HG03575 (cell line): ENCODE data around the gene CLEC4C.
"Not testable (repeated sequence)": the region's sequence is repeated elsewhere in the genome, so short reads cannot be mapped to it uniquely, and the experiment has no call there.

ENCODE experiments used
- ATAC-seq: cut with Tn5 transposase; IDR thresholded peaks from one replicate; pipeline ENCODE4 v1.9.1; 2021; ENCODE audit not compliant: unreplicated experiment, insufficient number of reproducible peaks, low FRiP score; ENCODE audit errors: extremely low read depth

CLEC4C gene, protein sequence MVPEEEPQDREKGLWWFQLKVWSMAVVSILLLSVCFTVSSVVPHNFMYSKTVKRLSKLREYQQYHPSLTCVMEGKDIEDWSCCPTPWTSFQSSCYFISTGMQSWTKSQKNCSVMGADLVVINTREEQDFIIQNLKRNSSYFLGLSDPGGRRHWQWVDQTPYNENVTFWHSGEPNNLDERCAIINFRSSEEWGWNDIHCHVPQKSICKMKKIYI

DNA sequence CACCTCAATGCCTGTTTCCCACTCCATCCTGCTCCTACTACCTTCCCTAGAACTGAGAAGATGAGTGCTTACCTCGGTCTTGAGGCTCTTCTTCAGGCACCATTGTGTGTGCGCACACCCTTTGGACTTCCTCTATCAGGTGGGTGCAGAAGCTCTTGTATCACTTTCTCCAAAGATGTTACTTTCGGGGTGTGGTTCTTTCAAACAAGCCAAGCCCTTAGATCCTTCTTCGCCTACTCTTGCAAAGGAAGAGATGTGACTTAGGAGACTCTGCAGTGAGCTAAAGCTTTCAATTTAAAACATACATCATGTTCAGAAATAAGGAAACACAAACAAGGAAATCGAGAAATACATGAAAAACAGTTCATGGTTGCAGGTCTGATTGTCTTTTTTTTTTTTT, at the start of gene CLEC4C:
Gene CLEC4C, minus strand, starts transcription at position 130 of the 400 bp plus-strand sequence. Its CDS starts 27 bp downstream, at position 103.
- ATAC-seq, result no peak

DNA sequence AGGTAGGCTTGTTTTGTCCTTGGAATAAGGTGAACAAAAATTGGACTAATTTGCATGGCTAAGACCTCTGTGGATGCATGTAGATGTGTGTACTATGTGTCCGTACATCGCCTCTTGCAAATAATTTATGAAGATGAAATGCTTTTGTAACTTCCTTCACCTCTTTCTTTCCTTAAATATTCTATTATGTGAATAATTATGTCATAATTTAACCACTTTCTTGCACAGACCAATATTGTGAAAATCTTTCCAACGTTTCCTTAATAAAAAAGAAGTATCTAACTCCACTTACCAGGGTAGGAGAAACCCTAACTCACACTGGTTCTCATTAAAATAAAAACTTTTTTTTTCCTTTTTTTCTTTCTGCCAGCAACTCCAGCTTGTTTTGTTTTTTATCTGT, 46.0 kb upstream of the CLEC4C start:
- ATAC-seq, result no peak

DNA sequence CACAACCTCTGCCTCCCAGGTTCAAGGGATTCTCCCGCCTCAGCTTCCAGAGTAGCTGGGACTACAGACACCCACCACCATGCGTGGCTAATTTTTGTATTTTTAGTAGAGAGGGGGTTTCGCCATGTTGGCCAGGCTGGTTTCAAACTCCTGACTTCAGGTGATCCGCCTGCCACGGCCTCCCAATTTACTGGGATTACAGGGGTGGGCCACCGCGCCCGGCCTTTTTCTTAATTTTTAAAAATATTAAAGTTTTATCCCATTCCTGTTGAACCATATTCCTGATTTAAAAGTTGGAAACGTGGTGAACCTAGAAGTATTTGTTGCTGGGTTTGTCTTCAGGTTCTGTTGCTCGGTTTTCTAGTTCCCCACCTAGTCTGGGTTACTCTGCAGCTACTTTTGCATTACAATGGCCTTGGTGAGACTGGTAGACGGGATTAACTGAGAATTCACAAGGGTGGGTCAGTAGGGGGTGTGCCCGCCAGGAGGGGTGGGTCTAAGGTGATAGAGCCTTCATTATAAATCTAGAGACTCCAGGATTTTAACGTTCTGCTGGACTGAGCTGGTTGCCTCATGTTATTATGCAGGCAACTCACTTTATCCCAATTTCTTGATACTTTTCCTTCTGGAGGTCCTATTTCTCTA, 41.8 kb upstream of the CLEC4C start, which contains the start of gene NANOG:
Gene NANOG, plus strand, starts transcription at position 519 of the 645 bp plus-strand sequence. CDS start 213 bp downstream, outside the sequence.
- not testable (repeated sequence) for ATAC-seq

DNA sequence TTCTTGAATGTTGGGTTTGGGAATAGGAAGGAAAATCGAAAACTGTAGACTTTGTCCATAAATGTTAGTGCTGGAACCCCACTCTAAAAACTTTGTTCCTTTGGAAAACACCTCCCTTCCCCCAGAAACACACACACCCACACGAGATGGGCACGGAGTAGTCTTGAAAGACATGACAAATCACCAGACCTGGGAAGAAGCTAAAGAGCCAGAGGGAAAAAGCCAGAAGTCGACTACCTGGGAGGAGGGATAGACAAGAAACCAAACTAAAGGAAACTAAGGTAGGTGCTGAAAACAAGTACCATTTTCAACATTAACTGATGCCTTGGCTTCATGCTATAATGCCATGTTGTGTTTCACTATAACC, 41.1 kb upstream of the CLEC4C start:
- no peak for ATAC-seq

DNA sequence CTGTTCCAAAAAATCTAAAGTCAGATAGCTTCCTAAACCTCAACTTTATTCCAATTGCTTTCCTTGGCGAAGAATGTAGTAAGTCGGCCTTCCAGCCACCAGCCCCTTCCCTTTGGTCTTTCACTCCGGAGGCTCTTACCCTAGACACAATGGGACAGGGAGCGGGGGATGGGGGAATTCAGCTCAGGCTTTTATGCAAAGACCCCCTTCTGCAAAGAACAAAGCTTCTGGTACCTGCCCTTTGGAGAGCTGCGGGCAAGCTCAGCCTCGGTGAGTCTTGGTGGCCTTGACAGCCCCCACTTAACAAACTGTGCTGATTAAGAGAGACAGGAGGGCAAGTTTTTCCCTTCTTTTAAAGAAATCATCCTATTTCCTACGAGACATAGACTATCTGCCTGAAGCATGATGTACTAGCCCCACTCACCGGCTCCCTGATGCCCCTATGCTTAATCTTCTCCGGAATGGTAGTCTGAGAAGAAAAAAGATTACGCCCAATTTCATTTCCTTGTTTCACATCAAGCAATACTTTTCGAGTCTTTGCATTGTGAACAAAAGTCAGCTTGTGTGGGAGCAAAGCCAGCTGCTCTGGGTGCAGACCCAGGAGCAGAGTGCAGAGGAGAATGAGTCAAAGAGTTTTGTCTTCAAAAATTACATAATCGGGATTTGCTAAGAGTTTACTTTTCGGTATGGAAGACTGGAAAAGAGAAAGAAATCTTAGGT, 40.6 kb upstream of the CLEC4C start:
- ATAC-seq, result no peak

DNA sequence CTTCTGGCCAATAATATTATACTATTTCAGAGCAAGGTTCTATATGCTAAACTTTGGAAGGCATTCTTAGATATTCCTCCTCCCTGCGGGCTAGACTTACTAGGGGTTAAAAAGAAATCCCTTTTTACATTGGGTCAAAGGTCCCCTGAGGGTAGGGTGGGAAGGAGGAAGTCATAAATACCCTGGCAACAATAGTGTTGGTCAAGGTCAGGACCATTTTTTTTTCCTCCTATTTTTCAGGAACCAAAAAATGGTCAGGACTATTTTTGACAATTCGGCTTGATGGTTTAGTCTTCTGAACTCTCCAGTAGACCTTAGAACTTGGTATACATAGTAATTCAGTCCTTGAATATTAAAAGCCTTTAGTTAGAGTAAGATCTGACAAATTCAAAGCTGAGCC, 37.5 kb upstream of the CLEC4C start:
- no peak for ATAC-seq

DNA sequence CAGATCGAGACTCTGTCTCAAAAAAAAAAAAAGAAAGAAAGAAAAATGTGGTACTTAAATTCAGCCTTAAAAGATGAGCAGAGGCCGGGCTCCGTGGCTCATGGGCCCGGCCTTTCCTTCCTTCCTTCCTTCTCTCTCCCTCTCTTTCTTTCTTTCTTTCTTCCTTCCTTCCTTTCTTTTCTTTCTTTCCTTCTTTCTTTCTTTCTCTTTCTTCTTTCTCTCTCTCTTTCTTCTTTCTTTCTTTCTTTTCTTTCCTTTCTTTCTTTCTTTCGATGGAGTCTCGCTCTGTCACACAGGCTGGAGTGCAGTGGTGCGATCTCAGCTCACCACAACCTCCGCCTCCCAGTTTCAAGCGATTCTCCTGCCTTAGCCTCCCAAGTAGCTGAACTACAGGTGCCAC, 36.3 kb upstream of the CLEC4C start:
- ATAC-seq, result not testable (repeated sequence)

DNA sequence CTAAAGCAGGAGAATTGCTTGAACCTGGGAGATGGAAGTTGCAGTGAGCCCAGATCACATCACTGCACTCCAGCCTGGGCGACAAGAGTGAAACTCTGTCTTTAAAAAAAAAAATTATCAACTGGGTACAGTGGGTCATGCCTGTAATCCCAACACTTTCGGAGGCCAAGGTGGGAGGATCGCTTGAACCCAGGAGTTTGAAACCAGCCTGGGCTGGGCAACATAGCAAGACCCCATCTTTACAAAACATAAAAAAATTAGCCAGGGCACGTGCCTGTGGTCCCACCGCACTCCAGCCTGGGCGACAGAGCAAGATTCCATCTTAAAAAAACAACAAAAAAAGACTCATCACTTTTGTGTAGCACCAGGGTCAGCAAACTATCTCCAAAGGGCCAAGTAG, 34.9 kb upstream of the CLEC4C start:
- no peak for ATAC-seq

DNA sequence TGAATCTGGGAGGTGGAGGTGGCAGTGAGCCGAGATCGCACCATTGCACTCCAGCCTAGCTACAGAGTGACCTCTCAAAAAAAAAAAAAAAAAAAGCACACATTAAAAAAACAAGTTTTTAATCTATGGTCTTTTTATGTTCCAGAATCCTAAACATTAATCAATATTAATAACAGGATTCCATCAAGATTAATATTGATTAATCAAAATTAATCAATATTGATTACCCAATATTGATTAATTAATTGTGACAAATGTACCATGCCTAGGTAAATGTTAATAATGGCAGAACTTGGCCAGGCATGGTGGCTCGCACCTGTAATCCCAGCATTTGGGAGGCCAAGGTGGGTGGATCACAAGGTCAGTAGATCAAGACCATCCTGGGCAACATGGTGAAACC, 34.1 kb upstream of the CLEC4C start:
- ATAC-seq, result no peak

DNA sequence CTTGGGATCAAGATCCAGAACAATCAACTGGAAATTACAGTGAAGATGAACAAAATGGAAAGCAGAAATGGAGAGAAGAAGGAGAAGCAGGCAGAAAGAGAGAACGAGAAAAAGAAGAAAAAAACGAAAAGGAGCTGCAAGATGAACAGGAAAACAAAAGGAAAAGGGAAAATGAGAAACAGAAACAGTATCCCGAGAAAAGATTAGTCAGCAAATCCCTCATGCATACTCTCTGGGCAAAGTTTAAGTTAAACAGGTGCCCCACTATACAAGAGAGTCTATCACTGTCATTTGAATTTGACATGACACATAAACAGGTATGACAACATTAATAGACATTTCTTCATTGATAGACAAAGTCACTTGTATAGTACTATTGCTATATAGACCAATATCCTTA, 22.8 kb upstream of the CLEC4C start:
- no peak for ATAC-seq

DNA sequence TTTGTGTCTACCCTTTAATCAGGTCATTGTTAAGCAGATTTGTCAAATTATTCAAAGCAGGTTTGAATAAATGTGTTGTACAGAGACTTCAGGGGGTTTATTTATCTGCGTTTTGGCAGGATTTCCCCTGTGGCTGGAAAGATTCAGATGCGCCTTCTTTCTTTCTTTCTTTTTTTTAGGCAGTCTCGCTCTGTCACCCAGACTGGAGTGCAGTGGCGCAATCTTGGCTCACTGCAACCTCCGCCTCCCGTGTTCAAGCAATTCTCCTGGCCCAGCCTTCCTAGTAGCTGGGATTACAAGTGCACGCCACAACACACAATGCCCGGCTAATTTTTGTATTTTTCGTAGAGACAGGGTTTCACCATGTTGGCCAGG, 11.6 kb upstream of the CLEC4C start:
- ATAC-seq, result no peak

DNA sequence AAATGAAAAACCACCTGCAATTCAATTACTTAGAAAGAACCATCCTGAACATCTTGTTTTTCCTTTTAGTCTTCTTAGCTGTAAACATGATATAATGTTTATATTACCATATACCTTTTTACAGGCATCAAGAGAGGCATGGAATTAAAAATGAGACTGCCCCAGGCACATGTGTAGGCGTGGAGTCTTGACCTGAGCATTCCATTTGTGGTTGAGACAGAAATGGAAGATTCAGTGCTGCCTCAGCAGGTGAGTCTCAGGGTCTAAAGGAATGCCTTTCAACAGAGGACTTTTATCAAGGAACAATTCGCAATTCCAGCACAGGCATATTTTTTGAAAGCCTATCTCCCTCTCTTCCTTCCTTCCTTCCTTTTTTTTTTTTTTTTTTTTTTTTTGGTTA, 9.8 kb upstream of the CLEC4C start:
- ATAC-seq, result no peak

DNA sequence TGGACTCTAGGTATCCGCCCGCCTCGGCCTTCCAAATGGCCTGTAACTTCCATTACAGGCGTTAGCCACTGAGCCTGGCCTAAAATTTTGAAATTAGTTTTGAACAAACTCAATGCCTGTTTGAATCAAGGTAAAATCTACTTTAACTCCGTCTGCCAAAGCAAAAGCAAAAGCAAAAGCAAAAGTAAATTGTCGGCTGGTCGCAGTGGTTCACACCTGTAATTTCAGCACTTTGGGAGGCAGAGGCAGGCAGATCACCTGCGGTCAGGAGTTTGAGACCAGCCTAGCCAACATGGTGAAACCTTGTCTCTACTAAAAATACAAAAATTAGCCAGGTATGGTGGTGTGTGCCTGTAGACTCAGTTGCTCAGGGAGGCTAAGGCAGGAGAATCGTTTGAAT, 8.5 kb upstream of the CLEC4C start:
- ATAC-seq, result not testable (repeated sequence)

DNA sequence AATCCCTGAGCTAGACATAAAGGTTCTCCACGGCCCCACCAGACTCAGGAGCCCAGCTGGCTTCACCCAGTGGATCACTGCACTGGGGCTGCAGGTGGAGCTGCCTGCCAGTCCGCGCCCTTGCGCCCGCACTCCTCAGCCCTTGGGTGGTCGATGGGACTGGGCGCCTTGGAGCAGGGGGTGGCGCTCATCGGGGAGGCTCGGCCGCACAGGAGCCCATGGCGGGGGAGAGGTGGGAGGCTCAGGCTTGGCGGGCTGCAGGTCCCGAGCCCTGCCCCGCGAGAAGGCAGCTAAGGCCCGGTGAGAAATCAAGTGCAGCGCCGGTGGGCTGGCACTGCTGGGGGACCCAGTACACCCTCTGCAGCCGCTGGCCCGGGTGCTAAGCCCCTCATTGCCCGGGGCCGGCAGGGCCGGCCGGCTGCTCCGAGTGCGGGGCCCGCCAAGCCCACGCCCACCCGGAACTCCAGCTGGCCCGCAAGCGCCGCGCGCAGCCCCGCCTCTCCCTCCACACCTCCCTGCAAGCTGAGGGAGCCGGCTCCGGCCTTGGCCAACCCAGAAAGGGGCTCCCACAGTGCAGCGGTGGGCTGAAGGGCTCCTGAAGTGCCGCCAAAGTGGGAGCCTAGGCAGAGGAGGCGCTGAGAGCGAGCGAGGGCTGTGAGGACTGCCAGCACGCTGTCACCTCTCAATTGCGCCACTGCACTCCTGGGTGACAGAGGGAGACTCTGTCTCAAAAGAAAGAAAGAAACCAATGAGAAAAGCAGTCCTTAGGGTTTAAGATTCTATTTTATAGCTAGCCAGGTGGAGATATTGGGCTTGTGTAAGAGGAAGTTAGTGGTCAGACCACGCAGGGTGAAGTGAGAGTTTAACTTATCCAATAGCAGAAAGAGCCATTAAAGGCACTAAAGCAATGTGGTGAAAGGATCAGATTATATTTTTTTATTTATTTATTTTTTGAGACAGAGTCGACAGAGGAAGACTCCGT, 5.1 kb upstream of the CLEC4C start:
- ATAC-seq, result not testable (repeated sequence)

DNA sequence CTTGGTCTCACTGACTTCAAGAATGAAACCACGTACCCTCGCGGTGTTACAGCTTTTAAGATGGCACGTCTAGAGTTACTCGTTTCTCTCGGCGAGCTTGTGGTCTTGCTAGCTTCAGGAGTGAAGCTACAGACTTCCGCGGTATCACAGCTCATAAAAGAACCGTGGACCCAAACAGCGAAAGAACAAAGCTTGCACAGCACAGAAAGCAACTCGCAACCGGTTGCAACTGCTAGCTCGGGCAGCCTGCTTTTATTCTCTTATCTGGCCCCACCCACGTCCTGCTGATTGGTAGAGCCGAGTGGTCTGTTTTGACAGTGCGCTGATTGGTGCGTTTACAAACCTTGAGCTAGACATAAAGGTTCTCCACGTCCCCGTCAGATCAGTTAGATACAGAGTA, 4.2 kb upstream of the CLEC4C start:
- ATAC-seq, result no peak

DNA sequence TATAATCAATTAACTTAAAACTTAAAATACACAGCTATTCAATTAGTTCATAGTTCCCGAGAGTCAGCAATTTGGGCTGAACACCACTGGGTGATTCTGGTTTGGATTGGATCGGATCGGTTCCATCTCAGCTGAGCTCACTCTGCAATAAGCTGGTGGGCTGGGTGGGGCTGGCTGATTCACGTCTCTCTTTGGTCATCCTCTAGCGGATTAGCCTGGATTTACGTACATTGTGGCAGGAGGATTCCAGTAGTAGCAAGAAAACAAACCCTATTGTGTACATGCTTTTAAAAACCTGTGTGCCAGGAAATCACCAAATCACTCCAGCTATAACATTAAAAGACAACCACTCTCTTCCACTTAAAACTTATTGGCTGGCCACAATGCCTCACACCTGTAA, 3.2 kb upstream of the CLEC4C start:
- ATAC-seq, result no peak

DNA sequence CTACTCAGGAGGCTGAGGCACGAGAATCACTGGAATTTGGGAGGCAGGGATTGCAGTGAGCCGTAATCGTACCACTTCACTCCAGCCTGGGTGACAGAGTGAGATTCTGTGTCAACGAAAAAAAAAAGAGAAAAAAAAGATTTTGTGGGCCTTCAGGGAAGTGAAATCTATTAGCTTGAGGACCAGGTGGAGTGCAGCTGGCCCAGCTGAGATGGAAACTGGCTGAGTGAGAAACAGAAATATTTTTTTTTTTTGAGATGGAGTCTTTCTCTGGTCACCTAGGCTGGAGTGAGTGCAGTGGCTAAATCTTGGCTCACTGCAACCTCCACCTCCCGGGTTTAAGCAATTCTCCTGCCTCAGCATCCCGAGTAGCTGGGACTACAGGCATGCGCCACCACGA, 2.3 kb upstream of the CLEC4C start:
- ATAC-seq, result no peak

DNA sequence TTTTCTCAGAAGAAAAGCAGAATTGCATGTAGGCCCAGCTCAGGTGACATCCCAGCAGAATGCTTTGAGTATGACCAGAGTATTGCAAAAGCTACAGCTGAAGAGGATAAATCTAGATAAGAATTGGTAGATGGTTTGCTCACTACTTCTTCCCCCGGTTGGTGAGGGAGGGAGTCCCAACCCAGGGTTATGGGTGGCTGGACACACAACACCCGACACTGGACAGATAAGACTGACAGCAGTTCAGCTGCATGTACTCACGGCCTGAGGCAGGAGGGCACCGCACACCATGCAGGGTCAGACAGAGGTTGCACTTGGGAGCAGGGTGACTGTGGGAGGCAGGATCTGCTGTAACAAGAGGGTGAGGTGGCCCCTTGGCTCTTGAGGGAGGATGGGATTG, 1.7 kb upstream of the CLEC4C start:
- ATAC-seq, result no peak

DNA sequence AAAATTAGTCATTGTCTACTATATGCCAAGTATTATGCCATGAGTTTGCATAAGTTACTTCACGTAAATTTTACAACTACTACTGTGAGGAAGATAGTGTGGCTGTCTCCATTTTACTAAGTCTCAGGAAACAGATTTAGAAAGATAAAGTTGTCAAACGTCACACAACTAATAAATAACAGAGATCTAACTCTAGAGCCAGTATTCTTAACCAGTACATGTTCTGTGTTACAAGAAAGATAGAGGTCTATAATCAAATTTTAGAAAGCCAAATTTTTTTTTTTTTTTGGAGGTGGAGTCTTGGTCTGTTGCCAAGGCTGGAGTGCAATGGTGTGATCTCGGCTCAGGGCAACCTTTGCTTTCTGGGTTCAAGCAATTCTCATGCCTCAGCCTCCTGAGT, 14.2 kb downstream of the CLEC4C start:
- ATAC-seq, result no peak
